ENCODE measurements around the gene SPP2.

SPP2 gene

GRCh38 chr2:234050455-234051135 lies at the start of gene SPP2:
SPP2 (plus strand) TSS chr2:234050702; CDS start chr2:234050787, 85 bp downstream.
- no peak for DNase-seq

- no peak for DNase-seq
Measured at GRCh38 chr2:234001380-234002160, 48.9 kb upstream of the SPP2 start.

GRCh38 chr2:234002281-234002680 lies 48.2 kb upstream of the SPP2 start:
- no peak for DNase-seq

GRCh38 chr2:234003972-234004617 lies 46.4 kb upstream of the SPP2 start:
- DNase-seq = no peak

- DNase-seq = no peak
Measured at GRCh38 chr2:234005126-234005525, 45.4 kb upstream of the SPP2 start.

GRCh38 chr2:234006501-234006900 lies 44.0 kb upstream of the SPP2 start:
- no peak for DNase-seq

- no peak for DNase-seq
Measured at GRCh38 chr2:234014427-234014826, 36.1 kb upstream of the SPP2 start.

GRCh38 chr2:234015861-234016260 lies 34.6 kb upstream of the SPP2 start:
- DNase-seq = no peak

GRCh38 chr2:234019896-234020295 lies 30.6 kb upstream of the SPP2 start:
- DNase-seq = no peak

- no peak for DNase-seq
Measured at GRCh38 chr2:234020332-234020731, 30.2 kb upstream of the SPP2 start.

- no peak for DNase-seq
Measured at GRCh38 chr2:234022424-234022823, 28.1 kb upstream of the SPP2 start.

- no peak for DNase-seq
Measured at GRCh38 chr2:234024304-234024703, 26.2 kb upstream of the SPP2 start.

GRCh38 chr2:234025466-234025865 lies 25.0 kb upstream of the SPP2 start:
- no peak for DNase-seq

- DNase-seq = no peak
Measured at GRCh38 chr2:234025891-234026401, 24.6 kb upstream of the SPP2 start.

GRCh38 chr2:234026693-234027254 lies 23.7 kb upstream of the SPP2 start:
- no peak for DNase-seq

GRCh38 chr2:234027641-234028040 lies 22.9 kb upstream of the SPP2 start:
- no peak for DNase-seq

GRCh38 chr2:234029150-234029733 lies 21.3 kb upstream of the SPP2 start:
- no peak for DNase-seq

- no peak for DNase-seq
Measured at GRCh38 chr2:234031207-234031606, 19.3 kb upstream of the SPP2 start.

GRCh38 chr2:234032279-234032856 lies 18.1 kb upstream of the SPP2 start:
- no peak for DNase-seq

GRCh38 chr2:234033174-234033573 lies 17.3 kb upstream of the SPP2 start:
- DNase-seq = no peak

- DNase-seq = no peak
Measured at GRCh38 chr2:234033885-234034284, 16.6 kb upstream of the SPP2 start.

GRCh38 chr2:234038076-234038802 lies 12.3 kb upstream of the SPP2 start:
- no peak for DNase-seq
